HG03045 (cell line): ENCODE results near the gene HMCN2.

Experiments used
- ATAC-seq: cut with Tn5 transposase; IDR thresholded peaks from one replicate; pipeline ENCODE4 v1.9.1; 2021; ENCODE audit warnings: mild to moderate bottlenecking, moderate library complexity; ENCODE audit not compliant: unreplicated experiment

HMCN2 gene

DNA sequence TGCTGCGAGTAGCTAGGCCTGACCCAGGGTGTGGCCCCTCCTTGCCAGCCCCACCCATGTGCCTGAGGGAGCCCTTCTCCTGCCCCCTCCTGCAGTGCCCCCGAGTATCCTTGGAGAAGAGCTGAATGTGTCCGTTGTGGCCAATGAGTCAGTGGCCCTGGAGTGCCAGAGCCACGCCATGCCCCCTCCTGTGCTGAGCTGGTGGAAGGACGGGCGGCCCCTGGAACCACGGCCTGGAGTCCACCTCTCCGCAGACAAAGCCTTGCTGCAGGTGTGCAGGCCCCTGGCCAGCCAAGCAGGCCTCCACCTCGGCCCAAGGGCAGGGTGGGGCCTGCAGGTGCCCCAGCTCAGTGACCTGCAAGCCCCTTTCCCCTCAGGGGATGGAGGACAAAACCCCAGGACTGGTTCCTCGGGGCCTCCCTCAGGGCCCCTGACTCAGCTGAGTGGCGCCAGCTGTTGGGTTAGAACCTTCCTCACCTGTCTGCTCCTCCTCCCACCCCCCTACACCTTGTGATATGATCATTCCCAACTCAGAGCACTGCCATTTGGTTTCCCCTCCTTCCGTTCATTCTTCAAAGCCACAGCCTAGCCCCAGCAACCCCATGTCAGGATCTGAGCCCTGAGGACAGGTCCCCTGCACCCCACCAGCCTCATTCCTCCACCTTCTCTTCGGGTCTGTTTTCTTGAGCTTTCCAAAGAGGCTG, 99.2 kb downstream of the HMCN2 start:
- ATAC-seq = no peak

- no peak for ATAC-seq
Measured at GRCh38 chr9:130365323-130365721, 99.8 kb downstream of the HMCN2 start.

DNA sequence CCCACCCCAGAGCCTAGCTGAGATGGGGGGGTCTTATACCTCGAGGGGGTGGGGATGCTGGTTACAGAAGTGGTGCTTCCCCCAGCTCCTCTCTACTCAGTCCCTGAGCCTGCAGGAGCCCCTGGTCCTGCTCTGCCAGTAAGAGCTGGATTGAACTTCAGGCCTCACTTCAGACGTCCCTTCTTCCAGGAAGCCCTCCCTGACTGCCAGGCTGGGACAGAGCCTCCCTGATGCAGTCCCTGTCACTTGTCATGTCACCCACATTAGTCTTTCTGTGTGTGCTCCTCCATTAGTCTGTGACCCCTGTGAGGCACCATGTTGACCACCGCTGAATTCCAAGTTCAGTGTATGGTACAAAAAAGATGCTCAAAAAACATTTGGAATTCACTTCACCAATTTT, 100.5 kb downstream of the HMCN2 start:
- no peak for ATAC-seq

DNA sequence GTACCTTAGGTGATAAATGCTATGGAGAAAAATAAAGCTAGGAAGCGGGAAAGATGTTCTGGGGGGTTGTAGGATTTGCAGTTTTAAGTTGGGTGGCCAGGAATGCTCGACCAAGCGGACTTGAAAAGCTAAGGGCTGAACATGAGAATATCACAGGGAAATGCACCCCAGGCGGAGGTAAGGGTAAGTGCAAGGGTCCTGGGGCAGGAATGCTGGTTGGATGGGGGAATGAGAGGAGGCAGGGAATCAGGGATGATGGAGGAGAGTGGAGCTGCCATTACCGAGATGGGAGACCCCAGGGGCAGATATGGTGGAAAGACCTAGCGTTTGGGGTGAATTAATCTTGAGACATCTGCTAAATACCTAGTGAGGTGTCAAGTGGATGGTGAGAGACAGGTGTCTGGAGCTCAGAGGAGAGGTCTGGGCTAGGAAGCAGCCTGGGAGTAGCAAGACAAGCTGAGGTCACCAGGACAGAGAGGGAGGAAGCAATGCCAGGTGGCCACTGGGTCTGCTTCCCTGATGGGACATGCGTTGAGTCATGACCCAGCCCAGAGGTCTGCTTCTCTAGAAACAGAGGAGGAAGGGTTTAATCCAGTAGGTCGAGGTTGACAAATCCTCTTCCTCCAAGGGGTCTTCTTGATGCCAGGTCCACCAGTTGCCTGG, 101.5 kb downstream of the HMCN2 start:
- ATAC-seq = no peak

- ATAC-seq = no peak
Measured at GRCh38 chr9:130368631-130369103, 103.1 kb downstream of the HMCN2 start.

DNA sequence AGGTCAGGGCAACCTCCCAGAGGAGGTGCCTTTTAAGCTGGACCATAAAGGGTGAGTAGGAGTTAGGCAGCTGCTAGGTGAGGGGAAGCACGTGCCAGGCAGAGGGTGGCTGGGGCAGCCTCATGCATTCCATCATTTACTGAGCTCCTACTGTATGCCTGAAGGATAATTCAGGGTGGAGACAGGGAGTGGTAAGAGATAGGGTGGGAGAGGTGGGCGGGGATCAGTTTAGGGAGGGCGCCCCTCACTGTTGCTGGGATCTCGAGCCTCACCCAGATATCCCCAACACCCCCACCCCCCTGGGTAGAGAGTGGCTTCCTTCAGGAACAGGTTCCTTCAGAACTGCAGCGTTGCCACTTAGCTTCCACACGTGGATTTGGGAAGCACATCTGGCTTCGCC, 104.7 kb downstream of the HMCN2 start:
- no peak for ATAC-seq

GRCh38 chr9:130371196-130371966, 105.8 kb downstream of the HMCN2 start:
- ATAC-seq = no peak

- no peak for ATAC-seq
Measured at GRCh38 chr9:130372057-130372456, 106.5 kb downstream of the HMCN2 start.

DNA sequence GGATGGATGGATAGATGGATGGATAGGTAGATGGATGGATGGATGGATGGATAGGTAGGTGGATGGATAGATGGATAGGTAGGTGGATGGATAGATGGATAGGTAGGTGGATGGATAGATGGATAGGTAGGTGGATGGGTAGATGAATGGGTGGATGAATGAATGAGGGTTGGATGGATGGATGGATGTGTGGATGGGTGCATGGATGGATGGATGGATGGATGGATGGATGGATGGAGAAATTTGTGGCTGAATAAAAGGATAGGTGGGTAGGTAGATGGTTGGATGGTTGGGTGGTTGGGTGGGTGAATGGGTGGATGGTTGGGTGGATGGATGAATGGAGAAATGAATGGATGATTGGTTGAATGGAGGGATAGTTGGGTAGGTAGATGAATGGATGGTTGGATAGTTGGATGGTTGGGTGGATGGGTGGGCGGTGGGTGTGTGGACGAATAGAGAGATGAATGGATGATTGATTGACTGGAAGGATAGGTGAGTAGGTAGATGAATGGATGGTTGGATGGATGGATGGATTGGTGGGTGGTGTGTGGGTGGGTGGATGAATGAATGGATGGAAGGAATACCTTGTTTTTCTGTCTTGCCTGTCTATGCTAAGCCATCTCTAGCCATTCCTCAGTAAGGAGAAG, 108.2 kb downstream of the HMCN2 start:
- no peak for ATAC-seq

- ATAC-seq = no peak
Measured at GRCh38 chr9:130377612-130378011, 112.1 kb downstream of the HMCN2 start.

GRCh38 chr9:130378875-130379648, 113.5 kb downstream of the HMCN2 start:
- ATAC-seq = no peak

GRCh38 chr9:130379649-130379970, 114.0 kb downstream of the HMCN2 start:
- no peak for ATAC-seq

GRCh38 chr9:130380920-130381469, 115.4 kb downstream of the HMCN2 start:
- ATAC-seq = no peak

DNA sequence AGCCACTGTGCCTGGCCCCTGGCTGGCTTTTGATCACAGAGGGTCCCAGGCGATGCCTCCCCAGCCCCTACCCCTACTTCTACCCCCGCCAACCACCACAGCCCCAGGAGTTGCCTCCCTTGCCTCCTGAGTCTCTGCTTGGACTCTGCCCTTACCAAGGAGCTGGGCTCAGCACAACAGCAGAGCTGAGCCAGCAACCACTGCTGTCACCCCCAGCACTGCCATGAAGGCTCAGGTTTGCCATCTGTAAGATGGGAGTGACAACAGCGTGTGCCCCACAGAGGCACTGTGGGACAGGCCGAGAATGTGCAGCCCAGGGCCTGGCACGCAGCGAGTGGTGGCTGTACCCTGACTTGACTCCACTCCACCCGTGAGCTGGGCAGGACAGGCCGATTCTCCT, 116.1 kb downstream of the HMCN2 start:
- ATAC-seq = no peak

DNA sequence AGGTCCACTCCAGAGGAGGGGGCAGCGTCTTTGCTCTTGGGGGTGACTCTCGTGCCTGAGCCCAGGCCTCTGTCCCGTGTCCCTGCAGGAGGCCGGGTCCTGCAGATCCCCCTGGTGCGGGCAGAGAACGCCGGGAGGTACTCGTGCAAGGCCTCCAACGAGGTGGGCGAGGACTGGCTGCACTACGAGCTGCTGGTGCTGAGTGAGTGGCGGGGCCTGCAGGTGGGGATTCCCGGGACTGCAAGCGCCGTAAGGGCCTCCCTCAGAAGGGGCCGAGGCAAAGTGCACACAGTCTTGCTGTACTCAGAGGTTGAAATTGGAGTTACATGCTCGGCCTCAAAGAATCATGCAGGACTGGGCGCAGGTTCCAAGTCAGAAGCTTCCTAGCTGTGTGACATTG, 116.5 kb downstream of the HMCN2 start:
- ATAC-seq = no peak

DNA sequence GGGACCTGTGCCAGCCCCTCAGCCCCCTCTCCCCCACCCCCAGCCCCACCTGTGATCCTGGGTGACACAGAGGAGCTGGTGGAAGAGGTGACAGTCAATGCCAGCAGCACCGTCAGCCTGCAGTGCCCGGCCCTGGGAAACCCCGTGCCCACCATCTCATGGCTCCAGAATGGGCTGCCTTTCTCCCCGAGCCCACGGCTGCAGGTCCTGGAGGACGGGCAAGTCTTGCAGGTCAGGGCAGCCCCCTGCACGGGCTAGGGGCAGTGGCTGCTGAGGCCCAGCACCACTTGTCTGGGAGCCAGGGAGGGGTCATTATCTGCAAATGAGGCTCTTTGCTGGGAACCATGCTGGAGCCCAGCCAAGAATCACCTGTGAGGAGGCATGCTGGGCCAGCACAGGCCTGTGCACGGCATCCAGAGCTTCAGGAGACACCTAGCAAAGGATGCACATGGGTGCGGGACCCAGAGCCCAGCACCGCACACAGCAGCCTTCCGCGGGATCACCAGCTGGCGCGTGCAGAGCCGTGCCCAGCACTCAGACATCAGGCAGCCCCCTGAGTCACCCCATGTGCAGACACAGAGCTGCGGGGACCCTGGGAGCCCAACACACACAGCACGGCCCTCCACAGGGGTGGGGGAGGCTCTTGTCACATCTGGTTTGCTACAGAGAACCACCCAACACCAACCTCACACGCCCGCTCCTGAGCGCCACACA, 117.2 kb downstream of the HMCN2 start:
- ATAC-seq = no peak

- ATAC-seq = no peak
Measured at GRCh38 chr9:130383350-130383715, 117.8 kb downstream of the HMCN2 start.

DNA sequence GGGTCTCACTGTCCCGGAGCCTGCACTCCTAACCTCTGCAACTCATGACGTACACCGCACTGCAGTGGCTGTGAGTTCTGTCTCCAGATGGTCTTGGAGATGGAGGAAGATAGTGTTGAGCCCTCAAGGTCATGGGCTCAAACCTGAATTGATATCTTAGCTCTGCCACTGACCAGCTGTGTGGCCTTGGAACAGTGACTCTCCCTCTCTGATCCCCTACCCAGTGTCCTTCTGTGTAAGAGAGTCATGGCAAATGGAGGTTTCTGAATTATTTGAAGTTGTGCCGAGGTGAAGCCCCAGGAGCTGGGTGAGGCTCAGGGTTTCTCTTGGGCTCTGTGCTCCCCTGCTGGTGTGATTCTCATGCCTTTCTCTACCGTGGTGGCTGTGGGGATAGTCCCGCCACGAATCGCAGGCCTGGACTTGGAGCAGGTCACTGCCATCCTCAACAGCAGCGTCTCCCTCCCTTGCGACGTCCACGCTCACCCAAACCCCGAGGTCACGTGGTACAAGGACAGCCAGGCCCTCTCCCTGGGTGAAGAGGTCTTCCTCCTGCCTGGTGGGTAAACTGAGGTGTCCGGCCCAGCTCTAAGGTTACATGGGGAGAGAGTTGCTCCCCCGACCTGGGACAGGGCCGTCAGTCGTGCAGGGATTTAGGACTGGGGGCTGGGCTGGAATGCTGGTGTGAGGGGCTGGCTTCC, 118.6 kb downstream of the HMCN2 start:
- ATAC-seq = no peak

- ATAC-seq = no peak
Measured at GRCh38 chr9:130385257-130385656, 119.7 kb downstream of the HMCN2 start.
